ENCODE results near the gene KASH5. TPM values are rescaled to one million over a fixed set of nuclear protein-coding genes. Genes with fewer than 3 reads are reported as not detected.
A peak's percentile ranks its signal among the peaks of the same experiment; 100 is the strongest.

Gene KASH5
- total and polyA plus RNA-seq, 9 donors: 0.15 to 0.23 TPM; not detected in 7

GRCh38 chr19:49355909-49356353 lies 32.1 kb upstream of the KASH5 start:
- H3K27ac ChIP-seq: peak overlapping the region in 1 of 2 donors; percentile 2
- no peaks in the 10 kb centered on the region for H3K36me3 ChIP-seq
- no peaks in the 10 kb centered on the region for H3K27me3 ChIP-seq
- TF ChIP-seq, protein P1, sequence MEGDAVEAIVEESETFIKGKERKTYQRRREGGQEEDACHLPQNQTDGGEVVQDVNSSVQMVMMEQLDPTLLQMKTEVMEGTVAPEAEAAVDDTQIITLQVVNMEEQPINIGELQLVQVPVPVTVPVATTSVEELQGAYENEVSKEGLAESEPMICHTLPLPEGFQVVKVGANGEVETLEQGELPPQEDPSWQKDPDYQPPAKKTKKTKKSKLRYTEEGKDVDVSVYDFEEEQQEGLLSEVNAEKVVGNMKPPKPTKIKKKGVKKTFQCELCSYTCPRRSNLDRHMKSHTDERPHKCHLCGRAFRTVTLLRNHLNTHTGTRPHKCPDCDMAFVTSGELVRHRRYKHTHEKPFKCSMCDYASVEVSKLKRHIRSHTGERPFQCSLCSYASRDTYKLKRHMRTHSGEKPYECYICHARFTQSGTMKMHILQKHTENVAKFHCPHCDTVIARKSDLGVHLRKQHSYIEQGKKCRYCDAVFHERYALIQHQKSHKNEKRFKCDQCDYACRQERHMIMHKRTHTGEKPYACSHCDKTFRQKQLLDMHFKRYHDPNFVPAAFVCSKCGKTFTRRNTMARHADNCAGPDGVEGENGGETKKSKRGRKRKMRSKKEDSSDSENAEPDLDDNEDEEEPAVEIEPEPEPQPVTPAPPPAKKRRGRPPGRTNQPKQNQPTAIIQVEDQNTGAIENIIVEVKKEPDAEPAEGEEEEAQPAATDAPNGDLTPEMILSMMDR (IDR thresholded peaks at IDR 0.05): no peak
- TF ChIP-seq EP300 (IDR thresholded peaks at IDR 0.05) (no peak), POLR2A (IDR thresholded peaks at IDR 0.05) (no peak)
- no peak overlapping the region for H3K4me3 ChIP-seq
- H3K9me3 ChIP-seq: no peaks in the 10 kb centered on the region
- peaks cover 3% of the 10 kb centered on the region for H3K4me1 ChIP-seq (ENCODE audit: insufficient read depth)
- no peak for DNase-seq
- intact Hi-C loops (cut with DNase I): no loop called here
- 48 to 56% (median 51%) methylated on average over 12 of the region's 12 CpGs for WGBS, 3 donors

DNA sequence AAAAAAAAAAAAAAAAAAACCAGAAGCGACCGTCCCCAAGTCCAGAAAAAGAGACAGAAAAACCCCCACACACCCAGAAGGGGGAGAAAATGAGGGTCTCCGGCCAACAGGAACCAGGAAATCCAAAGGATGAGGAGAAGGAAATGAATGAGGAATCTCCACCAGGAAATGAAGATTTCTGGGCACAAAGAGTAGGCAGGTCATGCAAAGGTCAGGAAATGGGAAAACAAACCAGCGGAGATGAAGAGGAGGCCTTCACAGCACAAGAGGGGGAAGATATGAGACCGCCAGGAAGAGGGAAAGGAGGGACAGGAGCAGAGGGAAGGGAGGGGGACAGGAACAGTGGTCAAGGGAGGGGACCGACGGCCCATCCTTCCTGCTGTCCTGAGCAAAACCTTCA lies 31.7 kb upstream of the KASH5 start:
- Histone ChIP-seq H3K27me3 (no peaks in the 10 kb centered on the region), H3K9me3 (no peaks in the 10 kb centered on the region), H3K27ac (peak overlapping the region in 1 of 2 donors; percentile 2), H3K36me3 (no peaks in the 10 kb centered on the region), H3K4me3 (no peak overlapping the region), H3K4me1 (ENCODE audit: insufficient read depth) (peaks cover 3% of the 10 kb centered on the region)
- 34 to 46% (median 45%) methylated on average over 7 of the region's 7 CpGs for WGBS, 3 donors
- DNase-seq: no peak
- intact Hi-C loops (cut with DNase I): no loop called here
- TF ChIP-seq, protein P1 (IDR thresholded peaks at IDR 0.05): no peak
- TF ChIP-seq EP300 (IDR thresholded peaks at IDR 0.05): no peak
- no peak for TF ChIP-seq POLR2A (IDR thresholded peaks at IDR 0.05)

DNA sequence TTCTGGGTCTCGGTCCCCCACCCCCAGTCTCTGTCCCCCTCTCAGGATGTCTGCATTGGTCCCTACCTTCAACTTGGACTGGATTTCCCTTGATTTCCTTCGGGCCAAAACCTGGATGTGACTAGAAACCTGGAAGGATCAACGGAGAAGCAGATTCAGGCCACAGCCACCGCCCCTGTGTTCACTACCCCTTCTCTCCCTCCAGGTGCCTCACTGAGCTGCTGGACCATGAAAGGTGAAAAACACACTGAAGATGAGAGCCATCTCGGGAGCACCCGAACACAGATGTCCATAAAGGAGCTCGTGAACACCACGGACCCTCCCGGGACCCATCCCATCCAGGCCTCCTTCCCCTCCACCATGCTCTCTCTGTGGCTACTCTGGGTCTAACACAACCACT lies 30.9 kb upstream of the KASH5 start:
- Histone ChIP-seq H3K27ac (no peak overlapping the region), H3K4me1 (ENCODE audit: insufficient read depth) (peaks cover 3% of the 10 kb centered on the region), H3K27me3 (no peaks in the 10 kb centered on the region), H3K9me3 (no peaks in the 10 kb centered on the region), H3K36me3 (no peaks in the 10 kb centered on the region), H3K4me3 (no peak overlapping the region)
- no peak for DNase-seq
- TF ChIP-seq, protein P1 (IDR thresholded peaks at IDR 0.05): no peak
- TF ChIP-seq POLR2A (IDR thresholded peaks at IDR 0.05) (no peak), EP300 (IDR thresholded peaks at IDR 0.05) (no peak)
- 66 to 74% (median 69%) methylated on average over 9 of the region's 9 CpGs for WGBS, 3 donors
- intact Hi-C loops (cut with DNase I): no loop called here

DNA sequence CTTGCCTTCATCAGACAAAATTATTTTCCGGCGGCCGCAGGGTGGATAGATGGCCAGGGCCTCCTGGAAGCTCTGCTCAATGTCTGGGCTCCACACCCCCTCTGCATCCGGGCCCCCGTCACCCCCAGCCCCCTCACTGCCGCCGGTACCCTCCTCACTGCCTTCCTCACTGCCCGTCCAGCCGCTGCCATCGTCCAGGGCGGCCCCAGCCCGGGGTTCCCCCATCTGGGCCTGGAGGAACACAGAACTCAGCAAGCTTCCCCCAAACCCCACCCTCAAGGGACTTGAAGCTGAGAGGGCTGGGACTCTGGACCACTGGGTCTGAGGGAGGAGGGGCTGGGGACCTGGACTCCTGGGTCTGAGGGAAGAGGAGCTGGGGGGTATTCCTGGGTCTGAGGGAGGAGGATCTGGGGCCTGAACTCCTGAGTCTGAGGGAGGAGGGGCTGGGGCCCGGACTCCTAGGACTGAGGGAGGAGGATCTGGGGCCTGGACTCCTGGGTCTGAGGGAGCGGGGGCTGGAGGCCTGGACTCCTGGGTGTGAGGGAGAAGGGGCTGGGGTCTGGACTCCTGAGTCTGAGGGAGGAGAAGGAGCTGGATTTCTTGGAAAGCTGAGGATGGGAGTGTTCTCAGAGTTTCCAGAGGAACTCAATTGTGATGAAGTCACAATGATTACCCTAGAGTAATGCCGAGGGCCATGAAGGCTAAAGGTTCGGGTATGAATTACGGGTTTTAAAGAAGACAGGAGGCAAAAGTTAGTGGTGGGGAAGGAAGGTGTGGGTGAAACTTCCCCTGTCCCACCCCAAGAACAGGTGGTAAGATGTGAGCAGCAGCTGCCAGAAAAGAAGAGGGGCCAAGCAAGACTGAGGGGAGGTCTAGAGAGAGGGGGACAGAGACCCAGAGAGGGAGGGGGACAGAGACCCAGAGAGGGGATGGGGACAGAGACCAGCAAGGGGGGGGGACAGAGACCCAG lies 27.9 kb upstream of the KASH5 start:
- Histone ChIP-seq H3K4me3 (no peak overlapping the region), H3K9me3 (no peaks in the 10 kb centered on the region), H3K27ac (no peak overlapping the region), H3K27me3 (no peaks in the 10 kb centered on the region), H3K4me1 (ENCODE audit: insufficient read depth) (peaks cover 3% of the 10 kb centered on the region), H3K36me3 (no peaks in the 10 kb centered on the region)
- WGBS, 3 donors: 78 to 81% (median 80%) methylated on average over 17 of the region's 17 CpGs
- intact Hi-C loops (cut with DNase I): loop anchor here in 1 of 4 donors (10.0 kb wide), 1 partner anchor 85 kb away; the partner anchor contains the start of gene SLC17A7
- DNase-seq: no peak
- TF ChIP-seq EP300 (IDR thresholded peaks at IDR 0.05) (no peak), POLR2A (IDR thresholded peaks at IDR 0.05) (no peak)
- TF ChIP-seq, protein P1 (IDR thresholded peaks at IDR 0.05): no peak

Measured in ovary (tissue), 9 donors.